Measurements from ENCODE around the gene MBD4.
"Not testable (repeated sequence)": the region's sequence is repeated elsewhere in the genome, so short reads cannot be mapped to it uniquely, and the experiment has no call there.

MBD4 gene

GRCh38 chr3:129428376-129429079, 11.2 kb downstream of the MBD4 start, which contains the start of gene EFCAB12:
EFCAB12 (minus strand) TSS chr3:129428636; CDS start chr3:129428488, 148 bp downstream.
- peak; percentile 92 for DNase-seq

- DNase-seq, result no peak
Observed at GRCh38 chr3:129428007-129428375, 11.8 kb downstream of the MBD4 start.

- DNase-seq, result no peak
Observed at GRCh38 chr3:129425619-129426018, 14.1 kb downstream of the MBD4 start.

- no peak for DNase-seq
Observed at GRCh38 chr3:129425213-129425612, 14.5 kb downstream of the MBD4 start.

- no peak for DNase-seq
Observed at GRCh38 chr3:129424185-129424841, 15.4 kb downstream of the MBD4 start.

DNA sequence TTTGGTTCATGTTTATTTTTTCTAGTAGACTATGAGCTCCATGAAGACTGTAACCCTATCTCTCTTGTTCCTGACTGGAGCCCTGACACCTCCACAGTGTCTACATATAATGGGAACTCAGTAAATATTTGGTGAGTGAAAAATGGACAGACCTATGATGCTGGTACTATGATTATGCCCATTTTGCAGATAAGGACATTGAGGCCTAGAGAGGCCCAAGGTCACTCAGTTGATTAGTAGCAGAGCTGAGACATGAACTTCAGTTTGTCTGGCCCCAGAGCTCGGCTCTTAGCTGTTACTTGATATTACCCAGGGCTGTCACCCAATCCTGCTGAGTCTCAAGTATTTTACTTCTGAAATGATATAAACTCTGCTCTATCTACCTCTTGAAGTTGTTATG, 16.9 kb downstream of the MBD4 start:
- no peak for DNase-seq

GRCh38 chr3:129421988-129422745, 17.6 kb downstream of the MBD4 start:
- DNase-seq, result no peak

- no peak for DNase-seq
Observed at GRCh38 chr3:129421236-129421883, 18.4 kb downstream of the MBD4 start.

- no peak for DNase-seq
Observed at GRCh38 chr3:129419476-129419875, 20.3 kb downstream of the MBD4 start.

DNA sequence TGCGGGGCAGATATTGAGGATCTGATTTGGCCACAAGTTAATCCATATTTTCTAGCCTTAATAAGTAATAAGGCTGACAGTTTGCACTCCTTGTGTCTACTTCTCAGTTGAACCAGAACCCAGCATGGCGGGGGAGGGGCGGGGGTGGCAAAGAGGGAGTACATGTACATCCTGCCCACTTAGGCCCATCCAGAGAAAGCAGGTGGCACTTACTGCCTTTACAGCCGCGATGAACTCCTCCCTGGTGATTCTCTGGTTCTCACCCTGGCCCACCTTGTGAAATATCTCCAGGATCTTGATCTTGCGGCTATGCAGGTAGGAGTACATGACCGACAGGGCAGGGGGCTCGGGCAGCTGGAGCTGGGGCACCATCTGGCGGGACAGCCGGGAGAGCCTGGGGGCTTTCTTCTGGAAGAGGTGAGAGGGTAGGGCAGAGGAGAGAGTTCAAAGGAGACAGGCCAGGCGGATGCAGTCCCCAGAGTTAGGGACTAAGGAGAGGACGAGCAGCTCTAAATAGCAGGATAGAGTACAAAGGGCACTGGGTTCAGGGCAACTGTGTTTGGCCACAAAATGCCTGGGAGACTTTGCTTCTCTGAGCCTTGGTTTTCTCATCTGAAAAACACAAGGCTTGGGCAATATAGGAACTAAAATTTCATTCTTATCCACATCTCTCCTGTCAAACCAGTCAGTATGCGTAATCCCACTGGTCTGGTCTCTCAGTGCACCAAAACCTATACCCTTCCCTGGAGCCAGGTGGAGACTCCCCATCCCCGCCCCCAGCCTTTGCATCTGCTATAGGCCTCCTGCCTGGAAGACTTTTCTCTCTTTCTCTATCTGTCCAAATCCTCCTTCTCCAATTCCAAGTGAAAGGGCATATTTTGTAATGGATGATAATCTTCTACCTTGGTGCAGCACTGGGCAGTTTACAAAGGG, 21.4 kb downstream of the MBD4 start:
- DNase-seq, result no peak

DNA sequence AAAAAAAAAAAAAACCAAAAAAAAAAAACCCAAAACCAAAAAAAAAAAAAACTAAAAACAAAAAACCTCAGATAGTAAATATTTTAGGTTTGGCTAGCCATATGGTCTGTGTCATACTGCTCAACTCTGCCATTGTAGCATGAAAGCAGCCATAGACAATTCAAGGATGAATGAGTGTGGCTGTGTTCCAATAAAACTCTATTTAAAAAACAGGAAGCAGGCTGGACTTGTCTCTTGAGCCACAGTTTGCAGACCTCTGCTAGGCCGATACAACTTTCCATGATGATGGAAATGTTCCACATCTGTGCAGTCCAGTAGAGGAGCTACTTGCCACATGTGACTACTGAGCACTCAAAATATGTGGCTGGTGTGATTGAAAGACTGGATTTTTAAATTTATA, 22.4 kb downstream of the MBD4 start:
- no peak for DNase-seq

DNA sequence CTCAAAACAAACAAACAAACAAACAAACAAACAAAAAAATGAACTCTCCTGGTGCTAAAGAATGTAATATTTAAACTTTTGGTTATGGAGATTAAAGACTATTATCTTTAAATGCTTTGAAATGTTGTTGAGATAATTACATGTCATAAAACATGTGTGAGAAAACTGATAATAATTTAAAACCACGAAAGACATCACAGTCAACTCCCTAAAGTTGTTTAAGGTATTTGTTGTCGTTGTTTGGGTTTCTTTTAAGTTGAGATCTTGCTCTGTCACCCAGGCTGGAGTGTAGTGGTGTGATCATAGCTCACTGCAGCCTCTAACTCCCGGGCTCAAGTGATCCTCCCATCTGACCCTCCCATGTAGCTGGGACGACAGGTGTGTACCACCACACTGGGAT, 23.3 kb downstream of the MBD4 start:
- DNase-seq, result no peak

GRCh38 chr3:129415830-129416229, 23.9 kb downstream of the MBD4 start:
- DNase-seq, result no peak

- DNase-seq, result no peak
Observed at GRCh38 chr3:129415378-129415777, 24.4 kb downstream of the MBD4 start.

- no peak for DNase-seq
Observed at GRCh38 chr3:129413687-129414506, 25.9 kb downstream of the MBD4 start.

DNA sequence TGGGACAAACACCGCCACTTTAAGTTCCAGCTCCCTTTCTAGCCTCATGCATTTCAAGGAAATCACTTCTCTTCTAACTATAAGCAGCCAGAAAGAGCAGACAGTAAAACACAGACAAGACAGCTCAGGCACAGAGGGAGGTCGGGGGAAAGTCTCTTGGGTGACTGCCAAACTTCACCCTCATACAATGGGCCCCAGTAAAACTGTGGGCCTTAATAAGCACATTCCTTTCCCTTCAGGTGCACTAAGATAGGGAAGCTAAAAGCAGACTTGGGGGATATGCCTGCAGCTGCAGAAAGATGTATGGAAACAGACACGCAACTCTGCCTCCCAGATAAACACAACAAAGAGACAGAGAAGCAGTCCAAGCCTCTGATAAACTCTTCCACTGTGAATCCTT, 26.5 kb downstream of the MBD4 start:
- DNase-seq, result not testable (repeated sequence)

- no peak for DNase-seq
Observed at GRCh38 chr3:129412542-129413198, 27.1 kb downstream of the MBD4 start.

GRCh38 chr3:129410971-129411370, 28.8 kb downstream of the MBD4 start:
- no peak for DNase-seq

DNA sequence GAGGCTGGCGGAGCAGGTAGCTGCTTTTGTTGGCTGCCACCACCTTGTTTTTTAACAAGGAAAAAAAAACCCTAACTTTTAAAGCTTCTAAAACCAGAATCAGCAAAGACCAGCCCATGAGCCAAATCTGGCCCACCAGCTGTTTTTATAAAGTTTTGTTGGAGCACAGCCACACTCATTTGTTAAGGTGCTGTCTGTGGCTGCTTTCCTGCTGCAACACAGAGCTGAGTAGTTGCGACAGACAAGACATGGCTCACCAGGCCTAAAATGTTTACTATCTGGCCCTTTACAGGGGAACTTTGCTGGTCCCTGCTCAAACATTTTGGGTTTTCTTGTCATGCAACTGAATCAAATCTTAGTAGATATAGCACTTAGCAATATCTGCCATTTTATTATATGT, 30.2 kb downstream of the MBD4 start:
- no peak for DNase-seq

- no peak for DNase-seq
Observed at GRCh38 chr3:129404610-129405009, 35.1 kb downstream of the MBD4 start.

DNA sequence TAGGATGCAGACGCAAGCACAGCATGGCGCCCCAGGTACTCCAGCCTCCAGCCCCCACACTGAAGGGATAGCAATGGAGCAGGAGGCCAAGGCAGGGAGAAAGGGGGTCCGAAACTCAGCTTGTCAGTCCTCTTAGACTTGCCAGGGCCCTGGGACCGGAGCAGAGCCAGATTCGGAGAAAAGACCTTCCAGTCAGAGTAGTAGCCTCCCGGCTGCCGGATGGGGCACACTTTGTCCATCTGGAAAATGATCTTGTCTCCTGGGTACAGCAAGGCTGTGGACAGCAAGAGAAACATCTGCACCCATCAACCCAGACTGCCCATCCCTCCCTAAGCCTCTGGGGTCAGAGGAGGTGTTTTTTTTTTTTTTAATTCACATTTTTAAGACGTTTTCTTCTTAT, 35.6 kb downstream of the MBD4 start:
- no peak for DNase-seq

All from CD4-positive, alpha-beta T cell treated with Interleukin-10 for 1 hour (primary cell).